Dermis microvascular lymphatic vessel endothelial cell (primary cell): ENCODE results near the gene FAM162B. TPM values are rescaled to one million over a fixed set of nuclear protein-coding genes. Genes with fewer than 3 reads are reported as not detected.
"Not testable (repeated sequence)": the region's sequence is repeated elsewhere in the genome, so short reads cannot be mapped to it uniquely, and the experiment has no call there.

ENCODE experiments used
- DNase-seq, 2 donors: peaks; one replicate each; pipeline versions ENCODE4 v3.0.0 to v3.0.0-alpha.2; 2010; ENCODE audit warnings: low read depth in 2 of 2
- total RNA-seq: library from RNA; depleted of rRNA; stranded (reverse); fragments of >200 nt; gene quantifications from 2 replicates; pipeline ENCODE4 v1.2.1, GENCODE V29; 2014

FAM162B gene
- total RNA-seq, 1 donor from 2014 or later = 6.2 TPM

DNA sequence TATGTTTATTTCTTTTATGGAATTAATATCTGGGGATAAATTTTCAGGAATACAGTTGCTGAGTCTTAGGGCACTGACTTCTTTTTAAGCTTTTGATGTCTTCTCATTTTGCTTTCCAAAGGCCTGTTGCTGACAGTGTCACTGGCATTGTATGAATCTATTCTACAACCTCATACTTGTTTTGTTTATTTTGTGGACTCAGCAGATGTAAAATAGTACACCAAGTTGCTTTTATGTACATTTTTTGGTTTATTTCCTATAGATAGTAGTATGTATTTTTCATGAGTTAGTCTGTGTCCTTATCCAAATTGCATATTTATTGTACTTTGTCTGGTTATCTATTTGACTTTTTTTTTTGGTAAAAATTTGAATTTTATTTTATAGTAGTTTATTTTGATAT, 35.0 kb downstream of the FAM162B start:
- DNase-seq = no peak

- no peak for DNase-seq
Observed at GRCh38 chr6:116726947-116727346, 38.6 kb downstream of the FAM162B start.

GRCh38 chr6:116714761-116715160, 50.8 kb downstream of the FAM162B start:
- DNase-seq = no peak

DNA sequence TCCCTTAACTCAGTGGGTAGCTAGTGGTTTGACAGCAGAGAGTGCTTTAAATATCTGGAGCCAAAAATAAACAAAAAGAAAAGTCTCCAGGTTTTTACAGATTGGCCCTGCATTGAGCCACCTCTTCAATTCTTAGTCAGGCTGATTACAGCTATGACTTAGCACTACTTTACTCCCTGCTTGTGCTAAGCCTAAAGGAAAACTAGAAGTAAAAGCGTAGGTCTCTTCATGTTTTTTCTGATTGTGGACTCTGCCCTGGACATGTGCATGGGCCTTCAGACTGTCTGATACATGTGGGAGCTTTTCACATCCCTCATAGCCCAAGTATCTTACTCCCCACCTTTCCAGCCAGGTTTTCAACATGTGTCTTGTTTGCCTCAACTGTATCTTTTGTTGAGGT, 51.2 kb downstream of the FAM162B start:
- no peak for DNase-seq

- DNase-seq = no peak
Observed at GRCh38 chr6:116705917-116706316, 59.6 kb downstream of the FAM162B start.

DNA sequence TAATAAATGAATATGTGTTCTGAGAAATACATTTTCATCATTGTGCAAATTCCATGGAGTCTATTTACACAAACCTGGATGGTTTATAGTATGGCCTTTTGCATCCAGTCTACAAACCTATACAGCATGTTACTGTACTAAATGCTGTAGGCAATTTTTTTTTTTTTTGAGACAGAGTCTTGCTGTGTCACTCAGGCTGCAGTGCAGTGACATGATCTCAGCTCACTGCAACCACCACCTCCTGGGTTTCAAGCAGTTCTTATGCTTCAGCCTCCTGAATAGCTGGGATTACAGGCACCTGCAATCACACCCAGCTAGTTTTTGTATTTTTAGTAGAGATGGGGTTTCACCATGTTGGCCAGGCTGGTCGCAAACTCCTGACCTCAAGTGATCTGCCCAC, 61.6 kb downstream of the FAM162B start:
- DNase-seq = not testable (repeated sequence)

Other genes with a start within 250 kb of the FAM162B start
- gene TRAPPC3L, start 220.0 kb downstream of the FAM162B start, total RNA-seq = under 0.01 and 0.25 TPM in 2 replicates
- gene CALHM4, start 212.0 kb downstream of the FAM162B start, total RNA-seq = 0.13 TPM in 1 of 2 replicates, not detected in the other
- gene RWDD1, start 194.2 kb downstream of the FAM162B start, total RNA-seq = 17.1 and 17.2 TPM in 2 replicates
- gene RSPH4A, start 149.2 kb downstream of the FAM162B start, total RNA-seq = 0.51 and 0.89 TPM in 2 replicates
- gene ZUP1, start 97.0 kb downstream of the FAM162B start, total RNA-seq = 16.2 and 22.8 TPM in 2 replicates
- gene KPNA5, start 84.5 kb downstream of the FAM162B start, total RNA-seq = 6.9 and 9.9 TPM in 2 replicates
- gene GPRC6A, start 63.4 kb upstream of the FAM162B start, total RNA-seq = not detected in 2 replicates
- gene RFX6, start 111.5 kb upstream of the FAM162B start, total RNA-seq = not detected in 2 replicates